HG03558 (cell line): ENCODE measurements around the gene TLK2.
"Not testable (repeated sequence)": the region's sequence is repeated elsewhere in the genome, so short reads cannot be mapped to it uniquely, and the experiment has no call there.

Source experiments
- ATAC-seq: cut with Tn5 transposase; IDR thresholded peaks from one replicate; pipeline ENCODE4 v1.9.1; 2021; ENCODE audit warnings: moderate number of reproducible peaks; ENCODE audit not compliant: unreplicated experiment; ENCODE audit errors: extremely low read depth

The TLK2 gene

DNA sequence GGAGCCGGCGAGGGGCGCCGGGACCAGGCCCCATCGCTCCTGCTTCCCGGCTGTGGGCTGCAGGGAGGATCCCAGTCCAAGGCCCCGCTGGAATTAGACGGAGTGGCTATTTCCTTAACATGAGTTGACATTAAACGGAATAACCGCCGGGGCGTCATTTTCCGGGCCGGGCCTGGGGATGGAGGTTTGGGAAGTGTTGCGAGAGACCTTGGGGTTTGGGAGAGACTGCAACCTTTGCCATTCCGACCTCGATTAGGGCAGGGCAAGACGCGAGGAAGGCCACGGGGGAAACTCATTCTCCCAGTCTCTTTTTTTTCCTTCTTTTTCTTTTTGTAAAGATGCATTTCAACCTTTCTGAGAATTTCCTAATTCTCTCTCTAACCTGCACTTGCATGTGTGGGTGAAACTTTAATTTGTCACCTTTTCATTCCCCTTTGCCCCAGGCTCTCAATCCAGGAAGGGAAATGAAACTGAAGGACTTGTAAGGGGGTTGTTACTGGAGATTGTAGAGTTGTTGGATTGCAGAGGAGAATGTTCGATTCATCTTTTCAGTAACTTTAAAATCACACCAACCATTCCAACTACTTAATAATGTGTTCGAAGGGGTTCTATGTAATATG lies 1.1 kb downstream of the TLK2 start:
- not testable (repeated sequence) for ATAC-seq

DNA sequence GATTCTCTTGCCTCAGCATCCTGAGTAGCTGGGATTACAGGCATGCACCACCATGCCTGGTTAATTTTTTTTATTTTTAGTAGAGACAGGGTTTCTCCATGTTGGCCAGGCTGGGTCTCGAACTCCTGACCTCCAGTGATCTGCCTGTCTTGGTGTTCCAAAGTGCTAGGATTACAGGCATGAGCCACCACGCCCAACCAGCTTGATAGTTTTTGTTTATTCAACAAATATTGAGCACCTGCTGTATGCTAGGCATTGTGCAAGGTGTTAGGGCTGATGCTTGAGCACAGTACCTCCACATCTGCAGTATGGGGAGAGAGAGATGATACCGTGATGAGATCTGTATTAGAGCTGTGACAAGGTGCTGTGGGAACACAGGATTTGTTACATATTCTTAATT lies 3.9 kb downstream of the TLK2 start:
- ATAC-seq, result not testable (repeated sequence)

DNA sequence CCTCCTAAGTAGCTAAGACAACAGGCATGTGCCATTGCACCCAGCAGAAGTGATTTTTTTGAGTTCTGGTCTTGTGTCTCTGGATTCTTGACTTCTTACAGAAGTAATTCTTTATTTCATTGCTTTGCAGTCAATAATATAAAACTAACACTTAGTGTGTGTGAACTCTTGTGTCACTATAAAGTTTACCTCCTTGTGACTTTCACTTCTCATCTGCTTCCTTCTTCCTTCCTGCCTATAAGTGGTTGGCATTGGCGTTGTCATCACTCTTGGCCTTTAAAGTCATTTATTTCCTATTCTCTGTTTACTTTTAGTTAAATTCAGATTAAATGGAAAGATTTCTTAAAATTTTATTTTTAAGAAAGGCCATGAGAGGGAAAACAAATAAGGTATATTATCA lies 12.4 kb downstream of the TLK2 start:
- not testable (repeated sequence) for ATAC-seq

DNA sequence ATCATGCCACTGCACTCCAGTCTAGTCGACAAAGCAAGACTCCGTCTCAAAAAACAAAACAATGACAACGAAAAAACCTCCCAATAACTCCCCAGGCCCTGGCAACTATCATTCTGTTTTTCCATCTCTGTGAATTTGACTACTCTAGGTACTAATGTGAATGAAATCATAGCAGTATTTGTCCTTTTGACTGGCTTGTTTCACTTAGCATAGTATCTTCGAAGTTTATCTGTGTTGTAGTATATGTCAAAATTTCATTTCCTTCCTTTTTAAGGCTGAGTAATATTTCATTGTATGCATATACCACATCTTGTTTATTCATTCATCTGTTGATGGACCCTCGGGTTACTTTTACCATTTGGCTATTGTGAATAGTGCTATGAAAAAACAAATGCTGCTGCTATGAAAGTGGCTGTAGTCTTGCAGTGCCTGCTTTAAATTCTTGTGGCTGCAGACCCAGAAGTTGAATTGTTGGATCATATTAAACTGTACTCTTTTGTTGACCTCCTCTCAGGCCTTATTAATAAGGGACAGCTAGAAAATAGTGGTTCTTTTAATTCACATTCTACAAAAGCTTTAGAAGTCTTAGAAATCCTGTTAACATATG lies 14.5 kb downstream of the TLK2 start:
- not testable (repeated sequence) for ATAC-seq

DNA sequence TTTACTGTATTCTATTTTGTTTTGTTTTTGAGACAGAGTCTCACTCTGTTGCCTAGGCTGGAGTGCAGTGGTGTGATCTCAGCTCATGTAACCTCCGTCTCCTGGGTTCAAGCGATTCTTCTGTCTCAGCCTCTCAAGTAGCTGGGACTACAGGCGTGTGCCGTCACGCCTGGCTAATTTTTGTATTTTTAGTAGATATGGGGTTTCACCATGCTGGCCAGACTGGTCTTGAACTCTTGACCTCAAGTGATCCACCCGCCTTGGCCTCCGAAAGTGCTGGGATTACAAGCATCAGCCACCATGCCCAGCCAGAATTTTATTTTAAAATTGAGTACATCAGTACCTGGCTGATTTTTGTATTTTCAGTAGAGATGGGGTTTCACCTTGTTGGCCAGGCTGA lies 15.4 kb downstream of the TLK2 start:
- ATAC-seq, result not testable (repeated sequence)

DNA sequence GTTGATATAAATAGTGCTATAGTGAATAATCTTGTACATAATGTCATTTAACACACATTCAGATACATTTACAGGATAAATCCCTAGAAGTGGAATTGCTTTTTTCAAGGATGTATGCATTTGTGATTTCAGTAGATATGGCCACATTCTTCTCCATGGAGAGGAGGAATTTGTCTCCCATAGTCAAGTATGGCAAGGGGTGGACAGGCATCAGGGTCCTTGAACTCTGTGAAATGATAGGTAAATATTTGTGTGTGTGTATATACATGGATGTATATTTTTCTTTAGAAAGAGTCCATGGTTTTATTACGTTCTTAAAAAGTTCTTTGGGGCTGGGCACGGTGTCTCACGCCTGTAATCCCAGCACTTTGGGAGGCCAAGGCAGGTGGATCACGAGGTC lies 17.7 kb downstream of the TLK2 start:
- ATAC-seq, result not testable (repeated sequence)

DNA sequence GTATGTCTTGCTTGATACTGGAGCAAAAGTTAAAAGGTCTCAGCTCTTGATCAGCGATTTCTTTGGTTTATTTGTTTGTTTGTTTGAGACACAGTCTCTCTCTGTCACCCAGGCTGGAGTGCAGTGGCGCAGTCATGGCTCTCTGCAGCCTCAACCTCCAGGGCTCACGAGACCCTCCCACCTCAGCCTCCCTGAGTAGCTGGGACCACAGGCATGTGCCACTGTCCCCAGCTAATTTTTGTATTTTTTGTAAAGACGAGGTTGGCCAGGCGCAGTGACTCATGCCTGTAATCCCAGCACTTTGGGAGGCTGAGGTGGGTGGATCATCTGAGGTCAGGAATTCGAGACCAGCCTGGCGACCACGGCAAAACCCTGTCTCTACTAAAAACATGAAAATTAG lies 20.2 kb downstream of the TLK2 start:
- not testable (repeated sequence) for ATAC-seq

DNA sequence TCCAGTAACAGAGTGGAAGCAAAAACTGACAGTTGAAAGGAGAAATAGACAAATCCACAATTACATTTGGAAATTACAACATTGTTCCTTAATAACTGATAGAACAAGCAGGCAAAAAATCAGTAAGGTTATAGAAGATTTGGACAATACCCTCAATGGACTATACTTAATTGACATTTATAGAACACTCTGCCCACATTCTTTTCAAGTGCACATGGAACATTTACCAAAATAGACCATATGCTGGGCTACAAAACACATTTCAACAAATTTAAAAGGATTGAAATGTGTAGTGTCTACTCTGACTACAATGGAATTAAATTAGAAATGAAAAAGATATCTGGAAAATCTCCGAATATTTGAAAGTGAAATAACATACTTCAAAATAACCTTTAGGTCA lies 21.8 kb downstream of the TLK2 start:
- ATAC-seq, result not testable (repeated sequence)

DNA sequence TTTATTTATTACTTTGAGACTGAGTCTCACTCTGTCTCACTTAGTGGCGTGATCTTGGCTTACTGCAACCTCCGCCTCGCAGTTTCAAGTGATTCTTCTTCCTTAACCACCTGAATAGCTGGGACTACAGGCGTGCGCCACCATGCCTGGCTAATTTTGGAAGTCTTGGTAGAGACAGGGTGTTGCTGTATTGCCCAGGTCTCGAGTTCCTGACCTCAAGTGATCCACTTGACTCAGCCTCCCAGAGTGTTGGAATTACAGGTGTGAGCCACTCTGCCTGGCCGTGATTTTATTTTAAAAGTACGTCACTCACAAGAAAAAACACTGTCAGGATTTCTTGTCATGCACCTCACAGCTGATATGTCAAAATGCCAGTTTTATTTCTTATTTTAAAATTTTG lies 26.2 kb downstream of the TLK2 start:
- ATAC-seq, result not testable (repeated sequence)

DNA sequence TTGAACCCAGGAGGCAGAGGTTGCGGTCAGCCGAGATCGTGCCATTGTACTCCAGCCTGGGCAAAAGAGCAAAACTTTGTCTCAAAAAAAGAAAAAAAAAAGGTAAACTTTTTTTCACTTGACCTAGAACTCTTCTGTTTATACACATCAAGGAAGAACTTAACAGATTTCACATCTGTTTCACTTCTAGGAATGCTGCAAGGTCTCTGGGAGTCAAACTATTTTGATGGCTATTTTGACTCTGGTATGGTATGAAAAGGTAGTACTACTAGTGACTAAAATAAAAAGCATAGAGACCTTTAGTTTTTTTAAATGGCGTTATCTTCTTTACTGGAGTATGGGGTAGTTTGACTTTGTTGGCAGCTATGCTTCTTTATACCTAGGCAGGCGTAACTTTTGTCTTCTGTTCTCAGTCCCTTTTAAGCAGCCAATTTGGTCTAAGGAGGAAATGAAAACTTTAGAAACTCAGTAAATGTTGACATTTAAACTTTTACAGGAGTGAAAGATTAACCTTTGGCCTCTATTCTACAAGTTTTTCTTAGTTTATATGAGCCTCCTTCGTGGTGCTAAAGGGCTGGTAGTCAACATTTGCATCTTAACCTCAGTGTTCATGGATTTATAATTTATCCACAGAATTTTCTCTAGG lies 28.7 kb downstream of the TLK2 start:
- ATAC-seq, result not testable (repeated sequence)

DNA sequence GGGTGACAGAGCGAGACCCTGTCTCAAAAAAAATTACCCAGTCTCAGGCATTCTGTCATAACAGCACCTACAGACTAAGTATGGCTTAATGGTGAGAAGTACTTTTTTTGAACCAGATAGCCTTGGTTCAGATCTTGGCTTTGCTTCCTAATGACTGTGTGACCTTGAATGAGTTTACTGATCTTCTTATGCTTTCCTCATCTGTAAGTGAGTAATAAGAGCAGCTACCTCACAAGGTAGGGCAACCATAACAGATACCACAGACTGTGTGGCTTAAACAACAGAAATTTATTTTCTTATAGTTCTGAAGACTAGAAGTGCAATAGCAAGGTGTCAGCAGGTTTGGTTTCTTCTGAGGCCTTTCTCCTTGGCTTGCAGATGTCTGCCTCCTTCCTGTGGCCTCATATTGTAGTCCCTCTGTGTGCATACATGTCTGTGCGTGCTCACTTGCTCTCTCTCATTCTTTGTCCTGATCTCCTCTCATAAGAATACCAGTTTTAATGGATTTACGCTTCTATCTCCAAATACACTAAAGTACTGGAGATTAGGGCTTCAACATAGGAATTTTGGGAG lies 31.7 kb downstream of the TLK2 start:
- not testable (repeated sequence) for ATAC-seq

DNA sequence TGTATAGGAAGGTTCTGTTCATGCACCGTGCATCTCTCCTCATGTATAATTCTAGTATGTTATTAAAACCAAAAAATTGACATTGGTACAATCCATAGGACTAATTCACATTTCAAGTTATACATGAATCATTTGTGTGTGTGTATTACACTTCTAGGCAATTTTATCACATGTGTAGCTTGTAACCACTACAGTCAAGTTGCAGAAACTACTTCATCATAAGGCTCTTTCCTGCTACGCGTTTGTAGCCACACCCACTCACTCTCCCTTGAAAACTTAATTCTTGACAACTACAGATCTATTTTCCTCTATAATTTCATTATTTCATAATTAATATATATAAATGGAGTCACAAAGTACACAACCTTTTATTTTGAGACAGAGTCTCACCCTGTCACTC lies 32.4 kb downstream of the TLK2 start:
- not testable (repeated sequence) for ATAC-seq

DNA sequence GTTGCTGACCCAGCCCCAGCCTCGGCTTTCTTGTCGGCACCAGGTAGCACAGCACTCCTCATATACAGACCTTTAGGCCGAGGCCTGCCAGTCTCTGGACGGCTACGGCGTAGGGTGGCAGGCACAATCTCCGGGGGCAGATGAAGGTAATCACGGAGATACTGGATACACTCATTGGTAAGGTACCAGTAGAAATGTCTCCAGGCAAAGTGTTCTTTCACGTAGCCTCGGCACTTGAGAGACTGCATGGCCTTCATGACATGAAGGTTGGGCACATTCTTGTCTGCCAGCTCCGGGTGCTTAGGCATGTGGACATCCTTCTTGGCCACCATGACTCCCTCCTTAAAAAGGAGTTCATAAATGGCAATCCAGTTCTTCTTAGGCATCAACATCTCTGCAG lies 37.8 kb downstream of the TLK2 start:
- ATAC-seq, result not testable (repeated sequence)

DNA sequence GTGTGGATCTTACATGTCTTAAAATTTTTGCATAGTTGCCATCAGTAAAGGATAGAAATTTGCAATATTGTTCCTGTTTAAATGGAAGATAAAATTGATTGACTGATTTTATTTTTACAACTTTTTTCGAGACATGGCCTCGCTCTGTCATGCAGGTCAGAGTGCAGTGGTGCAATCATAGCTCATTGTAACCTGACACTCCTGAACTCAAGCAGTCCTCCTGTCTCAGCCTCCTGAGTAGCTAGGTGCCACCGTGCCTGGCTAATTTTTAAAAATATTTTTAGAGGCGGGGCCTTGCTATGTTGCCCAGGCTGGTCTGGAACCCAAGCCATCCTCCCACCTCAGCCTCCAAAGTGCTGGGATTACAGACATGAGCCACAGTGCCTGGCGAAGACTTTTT lies 42.7 kb downstream of the TLK2 start:
- not testable (repeated sequence) for ATAC-seq

DNA sequence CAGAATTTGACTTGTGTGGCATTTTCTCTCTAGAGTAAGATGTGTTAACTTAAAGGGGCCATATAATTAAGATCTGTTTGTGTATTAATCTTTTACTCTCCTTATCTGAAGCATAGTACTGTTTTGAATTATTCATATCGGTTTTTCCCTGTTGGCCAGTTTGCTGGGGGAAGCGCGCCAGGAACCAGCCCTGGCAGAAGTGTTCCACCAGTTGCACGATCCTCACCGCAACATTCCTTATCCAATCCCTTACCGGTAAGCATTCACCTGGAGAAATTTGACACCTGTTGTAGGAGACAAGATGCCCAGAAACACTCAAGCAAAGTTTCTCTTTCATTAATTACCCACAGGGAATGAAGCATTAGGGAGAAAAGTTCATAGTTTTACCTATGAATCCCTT lies 45.5 kb downstream of the TLK2 start:
- ATAC-seq, result not testable (repeated sequence)

DNA sequence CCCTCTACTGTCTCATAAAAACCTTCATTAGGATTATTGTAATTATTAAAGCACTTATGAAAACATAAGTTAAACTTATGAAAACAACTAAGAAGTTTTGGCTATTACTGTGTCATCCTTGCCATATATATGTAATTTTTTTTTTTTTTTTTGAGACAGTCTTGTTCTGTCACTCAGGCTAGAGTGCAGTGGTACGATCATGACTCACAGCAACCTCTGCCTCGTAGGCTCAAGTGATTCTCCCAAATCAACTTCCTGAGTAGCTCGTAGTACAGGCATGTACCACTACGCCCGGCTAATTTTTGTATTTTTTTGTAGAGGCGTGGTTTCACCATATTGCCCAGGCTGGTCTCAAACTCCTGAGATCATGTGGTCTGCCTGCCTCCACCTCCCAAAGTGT lies 46.7 kb downstream of the TLK2 start:
- not testable (repeated sequence) for ATAC-seq

DNA sequence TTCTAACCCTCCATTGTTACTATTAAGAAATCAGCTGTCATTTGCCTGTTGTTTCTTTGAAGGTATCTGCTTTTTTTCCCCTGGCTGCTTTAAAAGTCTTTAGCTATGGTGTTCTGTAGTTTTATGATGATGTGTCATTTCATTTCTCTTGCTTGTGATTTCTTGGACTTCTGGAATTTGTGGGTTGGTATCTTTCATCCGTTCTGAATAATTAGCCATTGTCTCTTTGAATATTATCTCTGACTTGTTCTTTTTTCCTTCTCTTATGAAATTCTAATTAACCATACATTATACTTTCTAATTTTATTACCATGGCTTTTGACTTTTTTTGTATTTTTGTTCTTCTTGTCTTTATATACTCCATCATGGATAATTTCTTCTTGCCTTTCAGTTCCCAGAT lies 52.3 kb downstream of the TLK2 start:
- ATAC-seq, result not testable (repeated sequence)

DNA sequence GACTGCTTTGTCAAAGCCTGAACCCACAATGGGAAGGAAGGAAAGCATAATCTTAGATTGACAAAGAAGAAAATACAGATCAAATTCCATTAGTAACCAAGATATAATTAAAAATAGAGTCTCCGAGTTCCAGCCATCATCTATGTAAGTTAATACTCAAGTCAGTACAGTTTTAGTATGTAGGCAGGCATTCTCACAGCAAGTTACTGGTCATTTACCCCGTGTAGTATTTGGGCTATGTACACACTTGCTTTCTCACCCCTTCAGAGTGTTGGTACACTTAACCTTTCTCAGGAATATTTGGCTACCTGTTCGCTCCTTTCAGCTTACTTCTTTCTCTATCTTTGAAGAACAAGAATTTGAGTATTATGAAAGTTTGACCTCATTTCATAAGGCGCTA lies 57.9 kb downstream of the TLK2 start:
- ATAC-seq, result not testable (repeated sequence)

DNA sequence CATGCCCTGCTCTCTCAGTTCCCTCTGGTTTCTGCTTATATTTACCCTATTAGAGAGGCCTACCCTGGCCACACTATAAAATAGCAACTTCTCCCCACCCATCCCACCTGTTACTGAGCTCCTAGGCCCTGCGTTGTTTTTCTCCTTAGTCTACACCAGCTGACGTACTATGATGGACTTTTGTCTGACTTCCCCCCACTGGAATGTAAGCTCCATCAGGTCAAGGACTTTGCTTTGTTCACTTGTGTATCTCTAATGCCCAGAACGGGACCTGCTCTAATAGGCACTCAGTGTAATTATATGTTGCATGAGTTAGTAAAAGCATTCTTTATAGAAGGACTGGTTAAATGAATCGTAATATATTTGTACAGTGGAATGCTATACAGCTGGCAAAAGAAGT lies 62.4 kb downstream of the TLK2 start:
- ATAC-seq, result not testable (repeated sequence)

DNA sequence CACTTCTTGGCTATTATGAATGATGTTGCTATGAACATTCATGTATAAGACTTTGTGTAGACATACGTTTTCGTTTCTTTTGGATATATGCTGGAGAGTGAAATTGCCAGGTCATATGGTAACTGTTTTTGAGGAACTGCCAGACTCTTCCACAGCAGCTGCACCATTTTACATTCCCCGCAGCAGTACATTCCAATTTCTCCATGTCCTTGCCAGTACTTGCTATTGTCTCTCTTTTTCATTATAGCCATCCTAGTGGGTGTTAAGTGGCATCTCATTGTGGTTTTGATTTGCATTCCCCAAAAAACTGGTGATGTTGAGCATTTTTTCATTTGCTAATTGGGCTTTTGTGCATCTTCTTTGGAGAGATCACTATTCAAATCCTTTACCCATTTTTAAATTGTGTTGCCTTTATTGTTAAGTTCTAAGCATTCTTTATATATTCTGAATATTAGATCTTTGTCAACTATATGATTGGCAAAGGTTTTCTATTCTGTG lies 64.7 kb downstream of the TLK2 start:
- not testable (repeated sequence) for ATAC-seq

DNA sequence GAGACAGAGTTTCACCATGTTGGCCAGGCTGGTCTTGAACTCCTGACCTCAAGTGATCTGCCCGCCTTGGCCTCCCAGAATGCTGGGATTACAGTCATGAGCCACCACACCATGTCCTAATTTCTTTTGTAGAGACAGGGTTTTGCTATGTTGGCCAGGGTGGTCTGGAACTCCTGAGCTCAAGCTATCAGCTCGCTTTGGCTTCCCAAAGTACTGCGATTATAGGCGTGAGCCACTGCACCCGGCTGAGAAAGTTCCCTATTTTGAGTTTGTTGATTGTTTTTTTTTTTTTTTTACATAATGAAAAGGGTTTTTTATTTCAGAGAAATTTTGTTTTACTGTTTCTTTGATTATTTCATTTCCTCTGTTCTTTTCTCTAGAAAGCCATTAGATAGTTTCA lies 67.4 kb downstream of the TLK2 start:
- not testable (repeated sequence) for ATAC-seq
